ENCODE results near the gene CDC6. TPM values are rescaled to one million over a fixed set of nuclear protein-coding genes. Genes with fewer than 3 reads are reported as not detected.

Gene CDC6
- total RNA-seq, 1 experiment from 2014 or later = 567 TPM

GRCh38 chr17:40243761-40244160 lies 43.9 kb upstream of the CDC6 start:
- no peak overlapping the region for H3K4me3 Mint-ChIP-seq (ENCODE audit: low read depth, unreplicated experiment)
- no peak for DNase-seq
- no peak for TF ChIP-seq CTCF (IDR thresholded peaks at IDR 0.05; ENCODE audit: unreplicated experiment)
- no peak overlapping the region for H3K27ac Mint-ChIP-seq (ENCODE audit: unreplicated experiment)
- peaks cover 32% of the 10 kb centered on the region for H3K4me1 Mint-ChIP-seq (ENCODE audit: low read depth, unreplicated experiment)
- intact Hi-C loops (cut with micrococcal nuclease; ENCODE audit: unreplicated experiment) = no loop called here
- no peaks in the 10 kb centered on the region for H3K9me3 Mint-ChIP-seq (ENCODE audit: low read depth, unreplicated experiment)
- H3K27me3 Mint-ChIP-seq (ENCODE audit: unreplicated experiment) = no peaks in the 10 kb centered on the region
- no TSS peak for BruUV-seq (replicated peaks)
- CTCF ChIA-PET = interaction anchor here (0.5 to 6.9 kb wide), 9 partner anchors 9 to 308 kb away, joined by 3 to 47 read pairs (median 4); partner anchors contain the start of gene WIPF2
- H3K36me3 Mint-ChIP-seq (ENCODE audit: insufficient read depth, unreplicated experiment) = peaks cover 45% of the 10 kb centered on the region

- H3K36me3 Mint-ChIP-seq (ENCODE audit: insufficient read depth, unreplicated experiment) = peaks cover 42% of the 10 kb centered on the region
- H3K4me3 Mint-ChIP-seq (ENCODE audit: low read depth, unreplicated experiment) = no peak overlapping the region
- no peak for DNase-seq
- no TSS peak for BruUV-seq (replicated peaks)
- intact Hi-C loops (cut with micrococcal nuclease; ENCODE audit: unreplicated experiment) = no loop called here
- no peaks in the 10 kb centered on the region for H3K27me3 Mint-ChIP-seq (ENCODE audit: unreplicated experiment)
- peaks cover 32% of the 10 kb centered on the region for H3K4me1 Mint-ChIP-seq (ENCODE audit: low read depth, unreplicated experiment)
- TF ChIP-seq CTCF (IDR thresholded peaks at IDR 0.05; ENCODE audit: unreplicated experiment) = no peak
- H3K9me3 Mint-ChIP-seq (ENCODE audit: low read depth, unreplicated experiment) = no peaks in the 10 kb centered on the region
- CTCF ChIA-PET = interaction anchor here (0.5 to 6.9 kb wide), 10 partner anchors 8 to 90 kb away, joined by 3 to 47 read pairs (median 3); partner anchors contain the start of gene WIPF2
- no peak overlapping the region for H3K27ac Mint-ChIP-seq (ENCODE audit: unreplicated experiment)
Measured at GRCh38 chr17:40244255-40244654, 43.4 kb upstream of the CDC6 start.

GRCh38 chr17:40247926-40248495 lies 39.7 kb upstream of the CDC6 start:
- Mint-ChIP-seq H3K4me3 (ENCODE audit: low read depth, unreplicated experiment) (no peak overlapping the region), H3K36me3 (ENCODE audit: insufficient read depth, unreplicated experiment) (peaks cover 52% of the 10 kb centered on the region)
- CTCF ChIA-PET = interaction anchor here (0.6 to 1.3 kb wide), 7 partner anchors 10 to 518 kb away, joined by 3 to 6 read pairs (median 3); partner anchors contain the start of genes CCR7 and MIEN1

GRCh38 chr17:40248507-40248906 lies 39.2 kb upstream of the CDC6 start:
- H3K36me3 Mint-ChIP-seq (ENCODE audit: insufficient read depth, unreplicated experiment) = peaks cover 57% of the 10 kb centered on the region
- no peak overlapping the region for H3K4me3 Mint-ChIP-seq (ENCODE audit: low read depth, unreplicated experiment)
- H3K9me3 Mint-ChIP-seq (ENCODE audit: low read depth, unreplicated experiment) = no peaks in the 10 kb centered on the region
- no peak for DNase-seq
- CTCF ChIA-PET = interaction anchor here (0.6 to 1.2 kb wide), 2 partner anchors 10 to 316 kb away, joined by 3 read pairs; partner anchors contain the start of gene CCR7
- TF ChIP-seq CTCF (IDR thresholded peaks at IDR 0.05; ENCODE audit: unreplicated experiment) = no peak
- no peaks in the 10 kb centered on the region for H3K27me3 Mint-ChIP-seq (ENCODE audit: unreplicated experiment)
- H3K4me1 Mint-ChIP-seq (ENCODE audit: low read depth, unreplicated experiment) = peaks cover 35% of the 10 kb centered on the region
- no TSS peak for BruUV-seq (replicated peaks)
- intact Hi-C loops (cut with micrococcal nuclease; ENCODE audit: unreplicated experiment) = no loop called here
- H3K27ac Mint-ChIP-seq (ENCODE audit: unreplicated experiment) = peak overlapping the region; percentile 3

More at GRCh38 chr17:40247926-40248495, 39.7 kb upstream of the CDC6 start:
- H3K27me3 Mint-ChIP-seq (ENCODE audit: unreplicated experiment) = no peaks in the 10 kb centered on the region
- H3K27ac Mint-ChIP-seq (ENCODE audit: unreplicated experiment) = no peak overlapping the region
- no peak for TF ChIP-seq CTCF (IDR thresholded peaks at IDR 0.05; ENCODE audit: unreplicated experiment)
- DNase-seq = no peak
- intact Hi-C loops (cut with micrococcal nuclease; ENCODE audit: unreplicated experiment) = no loop called here
- H3K4me1 Mint-ChIP-seq (ENCODE audit: low read depth, unreplicated experiment) = peaks cover 34% of the 10 kb centered on the region
- BruUV-seq (replicated peaks) = no TSS peak
- H3K9me3 Mint-ChIP-seq (ENCODE audit: low read depth, unreplicated experiment) = no peaks in the 10 kb centered on the region
